SHP77 (cell line): ENCODE data around the gene IL3RA.
"Not testable (repeated sequence)": the region's sequence is repeated elsewhere in the genome, so short reads cannot be mapped to it uniquely, and the experiment has no call there.

ENCODE experiments used
- DNase-seq, 2 experiments: peaks; one replicate each; lab custom pipeline; 2025; lab: John Stamatoyannopoulos, UW

The IL3RA gene

DNA sequence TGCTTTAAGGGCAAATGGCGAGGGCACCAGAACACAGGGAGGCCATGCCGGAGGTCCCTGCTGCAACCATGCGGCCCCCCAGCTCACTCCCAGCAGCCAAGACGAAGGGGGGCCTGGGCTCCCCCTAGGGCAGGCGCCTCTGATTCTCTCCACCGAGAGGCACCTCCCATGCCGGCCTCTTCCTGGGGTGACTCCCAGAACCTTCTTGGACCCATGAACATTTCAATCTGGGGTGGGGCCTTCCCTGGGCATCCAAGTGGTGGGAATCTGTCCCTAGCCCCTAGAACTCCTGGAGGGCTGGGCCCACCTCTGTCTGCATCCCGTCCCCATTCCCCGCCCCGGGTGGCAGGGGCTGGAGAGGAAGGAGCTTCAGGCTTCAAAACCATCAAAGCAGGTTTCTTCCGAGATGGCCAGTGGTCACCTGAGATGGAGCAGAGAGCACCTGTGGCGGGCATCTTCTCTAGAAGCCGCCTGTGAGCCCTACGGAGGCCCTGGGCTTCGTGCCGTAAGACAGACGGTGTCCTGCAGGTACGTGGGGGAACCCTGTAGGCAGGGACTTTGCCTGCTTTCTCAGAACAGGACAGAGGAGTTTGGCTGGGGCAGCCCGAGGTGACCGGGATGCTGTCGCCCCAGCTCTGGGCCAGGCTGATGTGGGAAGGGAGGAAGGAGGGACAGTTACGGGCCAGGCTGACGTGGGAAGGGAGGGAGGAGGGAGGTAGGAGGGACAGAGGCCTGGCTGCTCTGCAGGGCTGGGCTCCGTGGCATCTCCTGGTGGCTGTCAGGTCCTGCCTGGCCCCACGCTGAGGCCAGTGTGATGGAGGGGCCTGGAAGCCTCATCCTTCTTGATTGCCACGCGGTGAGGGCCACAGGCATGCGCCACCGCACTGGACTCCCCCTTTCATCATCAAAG, 62.1 kb downstream of the IL3RA start:
- DNase-seq, result no peak

- no peak for DNase-seq
These were observed 63.5 kb downstream of the IL3RA start for GRCh38 chrX:1400049-1400448.

DNA sequence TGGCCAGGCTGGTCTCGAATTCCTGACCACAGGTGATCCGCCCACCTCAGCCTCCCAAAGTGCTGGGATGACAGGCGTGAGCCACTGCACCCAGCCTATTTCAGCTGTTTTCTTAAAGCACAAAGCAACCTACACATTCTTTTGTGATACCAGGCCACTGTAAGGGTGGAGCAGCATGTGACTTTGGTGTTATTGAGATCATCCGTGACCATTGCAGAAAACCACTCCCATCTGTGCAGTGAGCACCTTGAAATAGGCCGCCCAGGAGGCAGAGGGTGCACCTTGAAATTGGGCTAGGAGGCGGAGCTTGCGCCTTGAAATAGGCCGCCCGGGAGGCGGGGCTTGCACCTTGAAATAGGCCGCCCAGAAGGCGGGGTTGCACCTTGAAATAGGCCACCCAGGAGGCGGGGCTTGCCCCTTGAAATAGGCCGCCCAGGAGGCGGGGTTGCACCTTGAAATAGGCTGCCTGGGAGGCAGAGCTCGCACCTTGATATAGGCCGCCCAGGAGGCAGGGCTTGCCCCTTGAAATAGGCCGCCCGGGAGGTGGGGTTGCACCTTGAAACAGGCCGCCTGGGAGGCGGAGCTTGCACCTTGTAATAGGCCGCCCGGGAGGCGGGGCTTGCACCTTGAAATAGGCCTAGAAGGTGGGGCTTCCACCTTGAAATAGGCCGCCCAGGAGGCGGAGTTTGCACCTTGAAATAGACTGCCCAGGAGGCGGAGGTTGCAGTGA, 64.3 kb downstream of the IL3RA start:
- DNase-seq, result no peak

GRCh38 chrX:1401611-1402430, 65.2 kb downstream of the IL3RA start:
- DNase-seq, result no peak

DNA sequence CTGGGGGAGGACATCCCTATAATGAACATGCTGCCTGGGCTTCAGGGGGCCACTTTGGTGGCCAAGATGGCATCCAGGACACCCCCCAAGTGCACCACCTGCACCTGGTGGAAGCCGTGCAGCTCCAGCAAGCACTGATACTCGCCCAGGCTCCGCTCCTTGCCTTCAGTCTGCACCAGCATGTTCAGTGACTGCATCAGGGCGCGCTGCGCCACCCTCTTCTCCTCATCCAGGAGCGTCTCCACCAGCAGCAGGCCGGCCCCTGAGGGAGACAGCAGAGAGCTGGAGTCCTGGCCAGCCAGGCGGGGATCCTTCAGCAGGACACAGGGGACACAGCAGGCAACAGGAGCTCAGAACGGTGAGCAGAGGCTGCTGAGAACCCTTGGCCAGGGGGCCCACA, 66.6 kb downstream of the IL3RA start:
- no peak for DNase-seq

GRCh38 chrX:1403867-1404266, 67.3 kb downstream of the IL3RA start:
- DNase-seq, result not testable (repeated sequence)

- not testable (repeated sequence) for DNase-seq
These were observed 69.2 kb downstream of the IL3RA start for GRCh38 chrX:1405769-1406168.

- DNase-seq, result no peak
These were observed 70.5 kb downstream of the IL3RA start for GRCh38 chrX:1407035-1407434.

- DNase-seq, result no peak
These were observed 74.7 kb downstream of the IL3RA start for GRCh38 chrX:1411326-1411725.

- DNase-seq, result no peak
These were observed 76.1 kb downstream of the IL3RA start for GRCh38 chrX:1412551-1413161.

DNA sequence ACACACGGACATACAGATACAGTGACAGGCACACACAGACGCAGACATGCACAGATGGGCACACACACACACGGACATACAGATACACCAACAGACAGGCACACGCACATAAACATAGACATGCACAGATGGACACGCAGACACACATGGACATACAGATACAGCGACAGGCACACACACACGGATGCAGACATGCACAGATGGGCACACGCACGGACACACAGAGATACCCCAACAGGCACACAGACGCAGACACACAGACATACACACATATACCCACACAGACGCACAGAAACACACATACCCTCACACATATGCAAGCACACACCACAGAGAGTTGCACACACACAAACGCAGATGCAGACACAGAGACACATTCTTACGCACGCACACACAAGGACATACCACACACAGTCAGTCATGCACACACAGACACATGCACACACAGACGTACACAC, 79.8 kb downstream of the IL3RA start:
- DNase-seq, result no peak

GRCh38 chrX:1416965-1417760, 80.6 kb downstream of the IL3RA start:
- DNase-seq, result no peak

- no peak for DNase-seq
These were observed 81.6 kb downstream of the IL3RA start for GRCh38 chrX:1417921-1418771.

- no peak for DNase-seq
These were observed 82.4 kb downstream of the IL3RA start for GRCh38 chrX:1418901-1419544.

DNA sequence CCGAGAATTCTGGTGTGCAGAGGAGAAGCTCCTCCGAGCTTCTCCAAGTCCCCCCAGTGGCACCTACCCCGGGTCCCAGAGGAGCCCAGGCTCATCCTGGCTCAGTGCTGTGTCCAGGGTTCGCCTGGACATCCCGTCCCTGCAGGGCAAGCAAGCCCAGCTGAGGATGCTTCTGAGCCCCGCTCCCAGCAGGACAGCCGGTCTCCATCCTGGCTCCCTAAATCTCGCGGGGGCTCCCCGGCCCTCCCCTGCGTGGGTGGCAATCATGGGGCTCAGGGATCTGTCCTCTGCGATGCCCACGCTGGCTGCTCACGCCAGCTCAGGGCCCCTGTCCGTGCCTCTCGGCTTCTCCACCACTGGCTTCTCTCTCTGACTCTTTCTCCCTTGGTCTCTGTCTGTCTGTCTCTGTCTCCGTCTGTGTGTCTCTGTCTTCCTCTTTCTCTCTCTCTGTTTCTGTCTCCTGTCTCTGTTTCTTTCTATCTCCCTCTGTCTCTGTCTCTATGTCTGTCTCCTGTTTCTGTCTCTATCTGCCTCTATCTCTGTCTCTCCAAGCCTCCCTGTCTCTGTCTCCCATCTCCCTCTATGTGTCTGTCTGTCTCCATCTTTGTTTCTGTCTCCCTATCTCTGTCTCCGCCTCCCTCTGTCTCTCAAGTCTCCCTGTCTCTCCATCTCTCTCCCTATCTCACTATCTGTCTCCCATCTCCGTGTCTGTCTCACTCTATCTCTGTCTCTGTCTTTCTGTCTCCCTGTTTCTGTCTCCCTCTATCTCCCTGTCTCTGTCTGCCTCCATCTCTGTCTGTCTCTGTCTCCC, 83.2 kb downstream of the IL3RA start:
- no peak for DNase-seq

- DNase-seq, result no peak
These were observed 83.8 kb downstream of the IL3RA start for GRCh38 chrX:1420371-1420770.

- DNase-seq, result no peak
These were observed 85.0 kb downstream of the IL3RA start for GRCh38 chrX:1421433-1422134.

- DNase-seq, result no peak
These were observed 85.5 kb downstream of the IL3RA start for GRCh38 chrX:1422135-1422465.
